ENCODE data around the gene PTPN6. TPM values are rescaled to one million over a fixed set of nuclear protein-coding genes. Genes with fewer than 3 reads are reported as not detected.
A peak's percentile ranks its signal among the peaks of the same experiment; 100 is the strongest.

PTPN6 gene
- total RNA-seq, 2 donors from 2014 or later = 44.8 to 48.1 TPM

GRCh38 chr12:6967651-6968100 is 16.5 kb downstream of the PTPN6 start:
- H3K9ac ChIP-seq (ENCODE audit: low read depth in 2 of 2, low read length in 2 of 2) = peak overlapping the region; percentile 15 to 99
- no peaks in the 10 kb centered on the region for H3K9me3 ChIP-seq
- no peaks in the 10 kb centered on the region for H3K27me3 ChIP-seq
- H3K4me1 ChIP-seq = peaks cover 30% of the 10 kb centered on the region
- intact Hi-C loops (cut with DNase I) = loop anchor here (5.0 kb wide), 1 partner anchor 100 kb away; the partner anchor contains the start of gene TPI1
- DNase-seq = no peak
- H3K36me3 ChIP-seq = peaks cover 5% of the 10 kb centered on the region
- no peak overlapping the region for H3K27ac ChIP-seq
- no peak overlapping the region for H3K4me3 ChIP-seq
- no peak for TF ChIP-seq CTCF (IDR thresholded peaks at IDR 0.05)

- no peak overlapping the region for H3K27ac ChIP-seq
- H3K4me3 ChIP-seq = no peak overlapping the region
- TF ChIP-seq CTCF (IDR thresholded peaks at IDR 0.05) = no peak
- intact Hi-C loops (cut with DNase I) = loop anchor here (5.0 kb wide), 1 partner anchor 101 kb away; the partner anchor contains the start of gene TPI1
- H3K36me3 ChIP-seq = peaks cover 5% of the 10 kb centered on the region
- no peaks in the 10 kb centered on the region for H3K27me3 ChIP-seq
- no peak for DNase-seq
- H3K4me1 ChIP-seq = peaks cover 30% of the 10 kb centered on the region
- H3K9ac ChIP-seq (ENCODE audit: low read depth in 2 of 2, low read length in 2 of 2) = peak overlapping the region in 1 of 2 donors; percentile 99
- H3K9me3 ChIP-seq = no peaks in the 10 kb centered on the region
Observed at GRCh38 chr12:6968426-6968825, 17.3 kb downstream of the PTPN6 start.

GRCh38 chr12:6970096-6970527 is 19.0 kb downstream of the PTPN6 start:
- H3K27ac ChIP-seq = peak overlapping the region; percentile 85
- intact Hi-C loops (cut with DNase I) = no loop called here
- H3K9ac ChIP-seq (ENCODE audit: low read depth in 2 of 2, low read length in 2 of 2) = peak overlapping the region; percentile 97 to 99
- no peaks in the 10 kb centered on the region for H3K9me3 ChIP-seq
- DNase-seq = no peak
- H3K27me3 ChIP-seq = no peaks in the 10 kb centered on the region
- peaks cover 5% of the 10 kb centered on the region for H3K36me3 ChIP-seq
- TF ChIP-seq CTCF (IDR thresholded peaks at IDR 0.05) = no peak
- H3K4me3 ChIP-seq = peak overlapping the region; percentile 92
- H3K4me1 ChIP-seq = peaks cover 23% of the 10 kb centered on the region

GRCh38 chr12:6974180-6974579 is 23.0 kb downstream of the PTPN6 start:
- Histone ChIP-seq H3K4me1 (peaks cover 8% of the 10 kb centered on the region), H3K9ac (ENCODE audit: low read depth in 2 of 2, low read length in 2 of 2) (no peak overlapping the region), H3K9me3 (no peaks in the 10 kb centered on the region), H3K27me3 (no peaks in the 10 kb centered on the region), H3K36me3 (peaks cover 19% of the 10 kb centered on the region), H3K27ac (no peak overlapping the region), H3K4me3 (no peak overlapping the region)
- DNase-seq = no peak
- intact Hi-C loops (cut with DNase I) = no loop called here
- TF ChIP-seq CTCF (IDR thresholded peaks at IDR 0.05) = no peak

GRCh38 chr12:6975297-6976032 is 24.3 kb downstream of the PTPN6 start:
- no peaks in the 10 kb centered on the region for H3K9me3 ChIP-seq
- TF ChIP-seq CTCF (IDR thresholded peaks at IDR 0.05) = no peak
- no peak overlapping the region for H3K9ac ChIP-seq (ENCODE audit: low read depth in 2 of 2, low read length in 2 of 2)
- H3K27ac ChIP-seq = no peak overlapping the region
- H3K36me3 ChIP-seq = peaks cover 19% of the 10 kb centered on the region
- intact Hi-C loops (cut with DNase I) = loop anchor here (5.0 kb wide), 1 partner anchor 37 kb away; no protein-coding TSS in a partner anchor
- no peak overlapping the region for H3K4me3 ChIP-seq
- peaks cover 4% of the 10 kb centered on the region for H3K4me1 ChIP-seq
- DNase-seq = no peak
- no peaks in the 10 kb centered on the region for H3K27me3 ChIP-seq
